Stimulated activated CD4-positive, alpha-beta T cell treated with anti-CD3 and anti-CD28 coated beads, Interleukin-4, amount 100 ng/mL, for 4 hours (primary cell): ENCODE results near the gene CRISPLD2.
"Not testable (repeated sequence)": the region's sequence is repeated elsewhere in the genome, so short reads cannot be mapped to it uniquely, and the experiment has no call there.

ENCODE experiments used
- DNase-seq, 2 experiments: peaks; one replicate each; pipeline ENCODE4 v3.0.0-alpha.2; 2020

Gene CRISPLD2

GRCh38 chr16:84864326-84864955 lies 44.7 kb downstream of the CRISPLD2 start:
- DNase-seq: no peak

GRCh38 chr16:84867696-84868095 lies 47.9 kb downstream of the CRISPLD2 start:
- DNase-seq: no peak

- DNase-seq: no peak
Observed at GRCh38 chr16:84868328-84868727, 48.5 kb downstream of the CRISPLD2 start.

- no peak for DNase-seq
Observed at GRCh38 chr16:84868829-84869472, 49.2 kb downstream of the CRISPLD2 start.

- no peak for DNase-seq
Observed at GRCh38 chr16:84869473-84869845, 49.7 kb downstream of the CRISPLD2 start.

- not testable (repeated sequence) for DNase-seq
Observed at GRCh38 chr16:84872971-84873370, 53.2 kb downstream of the CRISPLD2 start.

GRCh38 chr16:84874004-84874435 lies 54.2 kb downstream of the CRISPLD2 start:
- DNase-seq: no peak

- DNase-seq: no peak
Observed at GRCh38 chr16:84874553-84874952, 54.8 kb downstream of the CRISPLD2 start.

- no peak for DNase-seq
Observed at GRCh38 chr16:84874983-84875382, 55.2 kb downstream of the CRISPLD2 start.

- no peak for DNase-seq
Observed at GRCh38 chr16:84875846-84876245, 56.1 kb downstream of the CRISPLD2 start.

GRCh38 chr16:84876873-84877606 lies 57.3 kb downstream of the CRISPLD2 start:
- DNase-seq: no peak

- no peak for DNase-seq
Observed at GRCh38 chr16:84878770-84879169, 59.0 kb downstream of the CRISPLD2 start.

- no peak for DNase-seq
Observed at GRCh38 chr16:84879569-84880487, 60.0 kb downstream of the CRISPLD2 start.

GRCh38 chr16:84881702-84882521 lies 62.1 kb downstream of the CRISPLD2 start:
- no peak for DNase-seq

GRCh38 chr16:84883301-84883700 lies 63.5 kb downstream of the CRISPLD2 start:
- no peak for DNase-seq

- no peak for DNase-seq
Observed at GRCh38 chr16:84884246-84884595, 64.4 kb downstream of the CRISPLD2 start.

GRCh38 chr16:84884596-84885341 lies 65.0 kb downstream of the CRISPLD2 start:
- no peak for DNase-seq

GRCh38 chr16:84885342-84885910 lies 65.6 kb downstream of the CRISPLD2 start:
- DNase-seq: no peak

GRCh38 chr16:84886497-84887090 lies 66.8 kb downstream of the CRISPLD2 start:
- DNase-seq: no peak

- no peak for DNase-seq
Observed at GRCh38 chr16:84887207-84887606, 67.4 kb downstream of the CRISPLD2 start.

- DNase-seq: no peak
Observed at GRCh38 chr16:84888450-84888849, 68.7 kb downstream of the CRISPLD2 start.
